SK-N-MC (cell line): ENCODE data around the gene POFUT1.

Experiments used
- EZH2 ChIP-seq: fragments of 200-600 bp; sonication (generic); IDR thresholded peaks from one replicate; pipeline ENCODE4 v1.6.1; 2017; ENCODE audit warnings: antibody characterized with exemption
- FOXP2 ChIP-seq: optimal IDR thresholded peaks from 2 replicates; pipeline ENCODE3; 2011; ENCODE audit warnings: mild to moderate bottlenecking, moderate library complexity; ENCODE audit not compliant: insufficient read depth; ENCODE audit errors: extremely low read length, control extremely low read depth
- POLR2AphosphoS5 ChIP-seq: IDR thresholded peaks from 2 replicates; pipeline ENCODE4 v1.6.1; 2012; ENCODE audit warnings: mild to moderate bottlenecking, low read depth, low read length, borderline replicate concordance

DNA sequence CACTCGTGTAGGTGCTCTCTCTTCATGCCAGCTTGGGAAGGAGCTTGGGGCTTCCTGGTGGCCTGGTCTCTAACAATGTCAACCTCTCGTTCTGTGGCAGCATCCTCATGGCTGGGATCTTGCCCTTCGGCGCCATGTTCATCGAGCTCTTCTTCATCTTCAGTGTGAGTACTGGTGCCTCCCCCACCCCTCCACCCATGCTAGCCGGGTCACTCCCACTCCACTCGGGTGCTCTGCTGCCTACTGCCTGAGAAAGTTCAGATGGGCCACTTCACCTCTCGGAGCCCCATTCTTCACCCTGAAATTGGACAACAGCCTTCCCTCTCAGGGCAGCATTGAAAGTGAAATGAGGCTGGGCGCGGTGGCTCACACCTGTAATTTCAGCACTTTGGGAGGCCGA, 49.3 kb upstream of the POFUT1 start:
- TF ChIP-seq POLR2AphosphoS5 (no peak), EZH2 (no peak), FOXP2 (no peak)
